ENCODE results near the gene SULT2B1. TPM values are rescaled to one million over a fixed set of nuclear protein-coding genes. Genes with fewer than 3 reads are reported as not detected.

Gene SULT2B1
- not detected in 2 replicates for total RNA-seq (2012; rRNA removed)
- 0.09 TPM in 1 of 2 replicates, not detected in the other for polyA plus RNA-seq (2012; rRNA removed)
- 0.08 TPM in 1 of 2 replicates, not detected in the other for polyA plus RNA-seq (2012; cell fraction: cytosol; rRNA removed)
- polyA plus RNA-seq (2012; cell fraction: nucleus; rRNA removed; ENCODE audit: low replicate concordance): 0.13 and 0.23 TPM in 2 replicates
- Bru-seq, nascent RNA: percentile 4 among the genes with signal in this experiment
- BruChase-seq, experiment 1, labeled RNA remaining after a 6-hour chase: percentile 11 among the genes with signal in this experiment
- percentile 6 among the genes with signal in this experiment for BruChase-seq, experiment 2, labeled RNA remaining after a 2-hour chase
- long read RNA-seq: 0 reads

GRCh38 chr19:48551437-48552302 is at the start of gene SULT2B1:
SULT2B1 (plus strand) TSS chr19:48552172; CDS start chr19:48552253, 81 bp downstream.
- Histone ChIP-seq H4K5ac (ENCODE audit: low read depth, low read length) (no peak within 1 kb of the TSS), H3K9me1 (ENCODE audit: insufficient read depth, low read length) (no peaks in the 10 kb centered on the region), H3K36me3 (ENCODE audit: control insufficient read depth, insufficient read depth, low read length) (no peaks in the 10 kb centered on the region), H3K27me3 (ENCODE audit: control insufficient read depth, insufficient read depth, low read length) (peaks cover 5% of the 10 kb centered on the region), H4K20me1 (ENCODE audit: insufficient read depth, low read length) (no peaks in the 10 kb centered on the region), H2AFZ (replicated peaks; ENCODE audit: low read length, poor library complexity) (peak within 1 kb of the TSS; percentile 19), H3K9ac (ENCODE audit: low read depth, low read length) (no peak within 1 kb of the TSS), H3K18ac (ENCODE audit: low read depth, low read length) (no peak within 1 kb of the TSS), H3K56ac (ENCODE audit: extremely low read depth, insufficient read depth, low read length) (no peak within 1 kb of the TSS), H2AK9ac (replicated peaks; ENCODE audit: low read depth, low read length, poor library complexity) (peak within 1 kb of the TSS; percentile 17), H3K23ac (ENCODE audit: low read depth, low read length) (no peak within 1 kb of the TSS), H2BK20ac (ENCODE audit: low read depth, low read length) (no peak within 1 kb of the TSS), H2AK5ac (ENCODE audit: low read depth, low read length) (peak within 1 kb of the TSS; percentile 70), H3K27ac (ENCODE audit: insufficient read depth, low read length) (no peak within 1 kb of the TSS), H3K4ac (ENCODE audit: low read depth, low read length) (peak within 1 kb of the TSS; percentile 7; the same call in 1 of the 2 replicates), H2BK5ac (ENCODE audit: low read depth, low read length, poor library complexity, severe bottlenecking) (no peak within 1 kb of the TSS), H2BK15ac (ENCODE audit: low read depth, low read length) (no peak within 1 kb of the TSS), H3K4me2 (ENCODE audit: low read depth, low read length) (no peak within 1 kb of the TSS), H4K91ac (ENCODE audit: insufficient read depth, low read depth, low read length) (no peak within 1 kb of the TSS), H3K79me1 (ENCODE audit: low read depth in 1 of 2, low read length in 2 of 2) (no peaks in the 10 kb centered on the region), H3K4me1 (ENCODE audit: control insufficient read depth, insufficient read depth, low read length) (peaks cover 8% of the 10 kb centered on the region), H2BK120ac (ENCODE audit: low read depth, low read length) (no peak within 1 kb of the TSS), H3K14ac (replicated peaks; ENCODE audit: low read depth, low read length) (no peak within 1 kb of the TSS), H4K8ac (ENCODE audit: low read depth in 2 of 2, low read length in 2 of 2) (no peak within 1 kb of the TSS), H3K9me3 (ENCODE audit: control insufficient read depth, insufficient read depth, low read length) (no peaks in the 10 kb centered on the region), H3K4me3 (ENCODE audit: insufficient read depth, low read depth, low read length) (no peak within 1 kb of the TSS)
- dilution Hi-C loops (cut with HindIII; ENCODE audit: low sequenced_read_pairs, unreplicated experiment): no loop called here
- no peak for DNase-seq
- intact Hi-C loops (cut with micrococcal nuclease): loop anchor here (5.0 kb wide), 1 partner anchor 39 kb away; the partner anchor contains the start of gene LMTK3
- ATAC-seq (ENCODE audit: low read depth): no peak
- in situ Hi-C loops (cut with MboI; ENCODE audit: low sequenced_read_pairs): no loop called here
- 82% methylated on average over 14 of the region's 36 CpGs; no CpG with 5 or more reads in 1 of the 2 experiments for WGBS, 2 experiments (ENCODE audit: extremely low coverage in 2 of 2, insufficient read length in 1 of 2)
- ChIA-PET POLR2A (ENCODE audit: unreplicated experiment) (no interaction called here), CTCF (no interaction called here)
- no peak for TF ChIP-seq USF2 (IDR thresholded peaks at IDR 0.05; ENCODE audit: low read depth, low read length)
- TF ChIP-seq RFX5 (IDR thresholded peaks at IDR 0.05; ENCODE audit: low read depth, low read length): no peak
- BruUV-seq (replicated peaks): no TSS peak
